Measurements from ENCODE around the gene SOD2.

DNA sequence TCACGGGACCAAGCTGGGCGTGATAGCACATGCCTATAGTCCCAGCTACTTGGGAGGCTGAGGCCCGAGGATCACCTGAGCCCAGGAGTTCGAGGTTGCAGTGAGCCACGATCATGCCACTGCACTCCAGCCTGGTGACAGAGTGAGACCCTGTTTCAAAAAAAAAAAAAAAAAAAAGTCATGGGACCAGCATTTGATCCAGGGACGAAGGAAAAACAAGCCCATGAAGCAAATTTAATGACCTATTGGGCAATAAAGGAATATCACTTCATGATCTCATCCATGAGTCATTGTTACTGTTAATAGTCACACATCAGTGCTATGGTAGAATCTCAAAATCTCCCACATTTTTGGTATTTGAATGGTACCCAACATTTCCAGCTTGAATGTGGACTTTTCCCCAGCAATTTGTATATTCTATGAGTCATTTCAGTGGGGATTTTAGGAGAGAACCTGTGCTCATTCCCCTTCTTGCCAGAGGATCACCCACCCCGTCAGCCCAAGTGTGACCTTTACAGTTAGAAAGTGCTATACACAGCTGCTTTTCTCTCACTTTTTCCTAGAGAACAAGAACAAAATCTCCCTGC, 8.5 kb upstream of the SOD2 start:
- TF ChIP-seq, protein P1, sequence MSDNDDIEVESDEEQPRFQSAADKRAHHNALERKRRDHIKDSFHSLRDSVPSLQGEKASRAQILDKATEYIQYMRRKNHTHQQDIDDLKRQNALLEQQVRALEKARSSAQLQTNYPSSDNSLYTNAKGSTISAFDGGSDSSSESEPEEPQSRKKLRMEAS (IDR thresholded peaks at IDR 0.05): no peak
- TF ChIP-seq TAF1 (CRISPR knock-in tag; IDR thresholded peaks at IDR 0.05): no peak
- no peak for TF ChIP-seq ZBTB1 (CRISPR knock-in tag; IDR thresholded peaks at IDR 0.05; ENCODE audit: borderline replicate concordance)
- no peak for TF ChIP-seq SIN3A (IDR thresholded peaks at IDR 0.05; ENCODE audit: borderline replicate concordance, low read depth, low read length)
- TF ChIP-seq, protein P2, sequence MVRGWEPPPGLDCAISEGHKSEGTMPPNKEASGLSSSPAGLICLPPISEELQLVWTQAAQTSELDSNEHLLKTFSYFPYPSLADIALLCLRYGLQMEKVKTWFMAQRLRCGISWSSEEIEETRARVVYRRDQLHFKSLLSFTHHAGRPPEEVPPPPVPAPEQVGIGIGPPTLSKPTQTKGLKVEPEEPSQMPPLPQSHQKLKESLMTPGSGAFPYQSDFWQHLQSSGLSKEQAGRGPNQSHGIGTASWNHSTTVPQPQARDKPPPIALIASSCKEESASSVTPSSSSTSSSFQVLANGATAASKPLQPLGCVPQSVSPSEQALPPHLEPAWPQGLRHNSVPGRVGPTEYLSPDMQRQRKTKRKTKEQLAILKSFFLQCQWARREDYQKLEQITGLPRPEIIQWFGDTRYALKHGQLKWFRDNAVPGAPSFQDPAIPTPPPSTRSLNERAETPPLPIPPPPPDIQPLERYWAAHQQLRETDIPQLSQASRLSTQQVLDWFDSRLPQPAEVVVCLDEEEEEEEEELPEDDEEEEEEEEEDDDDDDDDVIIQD (CRISPR knock-in tag; IDR thresholded peaks at IDR 0.05; ENCODE audit: low read depth): no peak
- no peak for TF ChIP-seq ZNF33A (CRISPR knock-in tag; IDR thresholded peaks at IDR 0.05; ENCODE audit: borderline replicate concordance)
- TF ChIP-seq, protein P3, sequence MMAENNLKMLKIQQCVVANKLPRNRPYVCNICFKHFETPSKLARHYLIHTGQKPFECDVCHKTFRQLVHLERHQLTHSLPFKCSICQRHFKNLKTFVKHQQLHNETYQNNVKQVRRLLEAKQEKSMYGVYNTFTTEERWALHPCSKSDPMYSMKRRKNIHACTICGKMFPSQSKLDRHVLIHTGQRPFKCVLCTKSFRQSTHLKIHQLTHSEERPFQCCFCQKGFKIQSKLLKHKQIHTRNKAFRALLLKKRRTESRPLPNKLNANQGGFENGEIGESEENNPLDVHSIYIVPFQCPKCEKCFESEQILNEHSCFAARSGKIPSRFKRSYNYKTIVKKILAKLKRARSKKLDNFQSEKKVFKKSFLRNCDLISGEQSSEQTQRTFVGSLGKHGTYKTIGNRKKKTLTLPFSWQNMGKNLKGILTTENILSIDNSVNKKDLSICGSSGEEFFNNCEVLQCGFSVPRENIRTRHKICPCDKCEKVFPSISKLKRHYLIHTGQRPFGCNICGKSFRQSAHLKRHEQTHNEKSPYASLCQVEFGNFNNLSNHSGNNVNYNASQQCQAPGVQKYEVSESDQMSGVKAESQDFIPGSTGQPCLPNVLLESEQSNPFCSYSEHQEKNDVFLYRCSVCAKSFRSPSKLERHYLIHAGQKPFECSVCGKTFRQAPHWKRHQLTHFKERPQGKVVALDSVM (CRISPR knock-in tag; IDR thresholded peaks at IDR 0.05): no peak
